PC-3 (cell line): Measurements from ENCODE around the gene TENM4. TPM values are rescaled to one million over a fixed set of nuclear protein-coding genes. Genes with fewer than 3 reads are reported as not detected.

Experiments
- ATAC-seq: fragments of 200-7000 bp; cut with Tn5 transposase; 2 replicates; pipeline ENCODE4 v1.9.1; 2020; ENCODE audit warnings: mild to moderate bottlenecking, moderate library complexity
- BruUV-seq: library from RNA; stranded (reverse); fragments of 400-500 nt; replicated peaks from 2 replicates; lab custom pipeline; 2021; lab: Mats Ljungman, UMichigan
- CTCF ChIA-PET: fragments of 300-600 bp; sonication (Branson Sonifier 250); formaldehyde crosslinking; loops from one replicate; lab custom pipeline; 2022; ENCODE audit warnings: antibody characterized with exemption; lab: Charles Lee
- POLR2A ChIA-PET: fragments of 300-600 bp; sonication (Branson Sonifier 250); formaldehyde crosslinking; loops from one replicate; lab custom pipeline; 2022; ENCODE audit warnings: antibody characterized with exemption; ENCODE audit not compliant: unreplicated experiment; lab: Charles Lee
- DNase-seq: peaks from one replicate; pipeline ENCODE4 v3.0.0-alpha.2; 2015
- H2AFZ ChIP-seq: fragments of 300-600 bp; sonication (generic); 2 replicates; pipeline ENCODE4 v1.6.0; 2016; ENCODE audit warnings: antibody characterized with exemption, low read length
- H3F3A ChIP-seq: fragments of 300-600 bp; sonication (generic); one replicate; pipeline ENCODE4 v1.6.0; 2017; ENCODE audit warnings: antibody characterized with exemption, low read length, control low read depth, mild to moderate bottlenecking; ENCODE audit not compliant: unreplicated experiment
- H3K27ac ChIP-seq: fragments of 300-600 bp; sonication (generic); 2 replicates; pipeline ENCODE4 v1.5.1; 2016; ENCODE audit warnings: mild to moderate bottlenecking, low read length
- H3K27me3 ChIP-seq: fragments of 300-600 bp; sonication (generic); 2 replicates; pipeline ENCODE4 v1.6.1; 2016; ENCODE audit warnings: low read length, mixed read lengths
- H3K36me3 ChIP-seq: fragments of 300-600 bp; sonication (generic); 2 replicates; pipeline ENCODE4 v1.6.1; 2016; ENCODE audit warnings: low read depth, mixed run types, low read length, mixed read lengths
- H3K4me1 ChIP-seq: fragments of 300-600 bp; sonication (generic); 2 replicates; pipeline ENCODE4 v1.5.1; 2016; ENCODE audit warnings: low read length; ENCODE audit not compliant: insufficient read depth
- H3K4me2 ChIP-seq: fragments of 300-600 bp; sonication (generic); 2 replicates; pipeline ENCODE4 v1.6.0; 2016; ENCODE audit warnings: low read length
- H3K4me3 ChIP-seq: fragments of 300-600 bp; sonication (generic); 2 replicates; pipeline ENCODE4 v1.5.1; 2016; ENCODE audit warnings: mild to moderate bottlenecking, low read length, mixed read lengths
- H3K79me2 ChIP-seq: fragments of 300-600 bp; sonication (generic); 2 replicates; pipeline ENCODE4 v1.6.1; 2017; ENCODE audit warnings: low read length, mixed read lengths
- H3K9ac ChIP-seq: fragments of 300-600 bp; sonication (generic); 2 replicates; pipeline ENCODE4 v1.6.0; 2016; ENCODE audit warnings: mild to moderate bottlenecking, low read length
- H3K9me2 ChIP-seq: fragments of 300-600 bp; sonication (generic); replicated peaks from 2 replicates; pipeline ENCODE4 v1.6.1; 2016; ENCODE audit warnings: mixed run types, low read length, mixed read lengths
- H3K9me3 ChIP-seq: fragments of 300-600 bp; sonication (generic); 2 replicates; pipeline ENCODE4 v1.6.1; 2016; ENCODE audit warnings: low read length, mixed read lengths
- H4K20me1 ChIP-seq: fragments of 300-600 bp; sonication (generic); 2 replicates; pipeline ENCODE4 v1.6.1; 2016; ENCODE audit warnings: low read length, mixed read lengths
- CTCF ChIP-seq: fragments of 300-600 bp; sonication (generic); conservative IDR thresholded peaks from 2 replicates; pipeline ENCODE4 v1.5.1; 2017; ENCODE audit warnings: antibody characterized with exemption, low read depth, mild to moderate bottlenecking, low read length
- EZH2 ChIP-seq: fragments of 300-600 bp; sonication (generic); IDR thresholded peaks from one replicate; pipeline ENCODE4 v1.6.1; 2017; ENCODE audit warnings: antibody characterized with exemption, mild to moderate bottlenecking, low read length; ENCODE audit not compliant: unreplicated experiment
- EZH2phosphoT487 ChIP-seq: fragments of 300-600 bp; sonication (generic); IDR thresholded peaks from 2 replicates; pipeline ENCODE4 v1.6.1; 2018; ENCODE audit warnings: mild to moderate bottlenecking, antibody characterized with exemption, low read length, borderline replicate concordance
- intact Hi-C: fragments of 100-400 bp; cut with micrococcal nuclease; formaldehyde crosslinking; loops from 2 replicates; pipeline ENCODE4 v1.9.0; 2023
- total RNA-seq: library from RNA; depleted of rRNA; stranded (reverse); fragments of >200 nt; gene quantifications from 2 replicates; pipeline ENCODE4 v1.2.3, GENCODE V29; 2014

TENM4 gene
- total RNA-seq, 1 experiment from 2014 or later = 19.7 TPM

- no peak overlapping the region for H3K4me2 ChIP-seq
- ChIA-PET POLR2A (interaction anchor here (0.7 kb wide), 1 partner anchor 147 kb away, joined by 3 read pairs; no protein-coding TSS in a partner anchor), CTCF (no interaction called here)
- no peaks in the 10 kb centered on the region for H3K9me3 ChIP-seq
- no peaks in the 10 kb centered on the region for H3K9me2 ChIP-seq
- intact Hi-C loops = no loop called here
- no peak overlapping the region for H3K4me3 ChIP-seq
- TF ChIP-seq CTCF (no peak), EZH2phosphoT487 (no peak), EZH2 (no peak)
- no peak overlapping the region for H3K27ac ChIP-seq
- no peak overlapping the region for H2AFZ ChIP-seq
- no peaks in the 10 kb centered on the region for H3F3A ChIP-seq
- DNase-seq (no peak), ATAC-seq (no peak)
- no peaks in the 10 kb centered on the region for H3K27me3 ChIP-seq
- no peaks in the 10 kb centered on the region for H3K79me2 ChIP-seq
- no TSS peak for BruUV-seq
- no peak overlapping the region for H3K9ac ChIP-seq
- H3K36me3 ChIP-seq = no peaks in the 10 kb centered on the region
- no peaks in the 10 kb centered on the region for H4K20me1 ChIP-seq
- peaks cover 6% of the 10 kb centered on the region for H3K4me1 ChIP-seq
Observed at GRCh38 chr11:79097246-79097875, 343.5 kb downstream of the TENM4 start.

GRCh38 chr11:79095424-79095823 lies 345.4 kb downstream of the TENM4 start:
- H3K36me3 ChIP-seq = no peaks in the 10 kb centered on the region
- no peaks in the 10 kb centered on the region for H3K27me3 ChIP-seq
- H2AFZ ChIP-seq = no peak overlapping the region
- H3K79me2 ChIP-seq = no peaks in the 10 kb centered on the region
- H3F3A ChIP-seq = no peaks in the 10 kb centered on the region
- peaks cover 11% of the 10 kb centered on the region for H3K4me1 ChIP-seq
- POLR2A ChIA-PET = no interaction called here
- BruUV-seq = no TSS peak
- DNase-seq = no peak
- H3K4me2 ChIP-seq = no peak overlapping the region
- H3K27ac ChIP-seq = no peak overlapping the region
- TF ChIP-seq EZH2 = no peak
- TF ChIP-seq EZH2phosphoT487 = no peak
- TF ChIP-seq CTCF = no peak
- no peak overlapping the region for H3K9ac ChIP-seq
- H3K4me3 ChIP-seq = no peak overlapping the region
- no peaks in the 10 kb centered on the region for H4K20me1 ChIP-seq
- no peak for ATAC-seq
- intact Hi-C loops = no loop called here
- no peaks in the 10 kb centered on the region for H3K9me2 ChIP-seq
- CTCF ChIA-PET = no interaction called here
- no peaks in the 10 kb centered on the region for H3K9me3 ChIP-seq

GRCh38 chr11:79094616-79095015 lies 346.2 kb downstream of the TENM4 start:
- peaks cover 17% of the 10 kb centered on the region for H3K4me1 ChIP-seq
- ChIA-PET POLR2A (no interaction called here), CTCF (no interaction called here)
- no peaks in the 10 kb centered on the region for H4K20me1 ChIP-seq
- DNase-seq (no peak), ATAC-seq (no peak)
- no peaks in the 10 kb centered on the region for H3K9me2 ChIP-seq
- H3K27me3 ChIP-seq = no peaks in the 10 kb centered on the region
- H3F3A ChIP-seq = no peaks in the 10 kb centered on the region
- H3K36me3 ChIP-seq = no peaks in the 10 kb centered on the region
- no peaks in the 10 kb centered on the region for H3K9me3 ChIP-seq
- no peak overlapping the region for H3K27ac ChIP-seq
- TF ChIP-seq CTCF (no peak), EZH2 (no peak), EZH2phosphoT487 (no peak)
- no TSS peak for BruUV-seq
- intact Hi-C loops = no loop called here
- no peak overlapping the region for H3K4me3 ChIP-seq
- H3K79me2 ChIP-seq = no peaks in the 10 kb centered on the region
- H3K4me2 ChIP-seq = no peak overlapping the region
- no peak overlapping the region for H3K9ac ChIP-seq
- no peak overlapping the region for H2AFZ ChIP-seq
